HCT116 (cell line): ENCODE data around the gene SKA2. TPM values are rescaled to one million over a fixed set of nuclear protein-coding genes. Genes with fewer than 3 reads are reported as not detected.

Experiments used
- ATAC-seq: fragments of 200-7000 bp; cut with Tn5 transposase; 2 replicates; pipeline ENCODE4 v1.9.1; 2020; ENCODE audit warnings: mild to moderate bottlenecking, moderate library complexity
- BruUV-seq: library from RNA; stranded (reverse); fragments of 400-500 nt; replicated peaks from 2 replicates; lab custom pipeline; 2021; lab: Mats Ljungman, UMichigan
- CTCF ChIA-PET: fragments of 300-600 bp; sonication (Branson Sonifier 250); formaldehyde crosslinking; loops from one replicate; lab custom pipeline; 2021; ENCODE audit warnings: antibody characterized with exemption; lab: Charles Lee
- POLR2A ChIA-PET: fragments of 300-600, 350-600 bp; sonication (Branson Sonifier 250); formaldehyde crosslinking; loops from one replicate; lab custom pipeline; 2021; ENCODE audit warnings: antibody characterized with exemption; lab: Charles Lee
- RAD21 ChIA-PET, 2 experiments: fragments of 300-600 bp; sonication (Branson Sonifier 250); formaldehyde crosslinking; loops; one replicate each; lab custom pipeline; 2023; ENCODE audit warnings: low total read pairs in 2 of 2; ENCODE audit not compliant: uncharacterized antibody in 2 of 2, unreplicated experiment in 2 of 2, low non-redundant PET in 1 of 2; lab: Charles Lee
- DNase-seq: peaks from one replicate; pipeline ENCODE4 v3.0.0-alpha.2; 2010; ENCODE audit warnings: low read depth, low spot score
- H2AFZ ChIP-seq: fragments of 200-600 bp; shearing (Covaris generic), sonication (generic); 2 replicates; pipeline ENCODE4 v1.6.1; 2017; ENCODE audit warnings: low read depth, mixed run types, mixed read lengths, antibody characterized with exemption, low read length; ENCODE audit not compliant: poor library complexity, severe bottlenecking
- H3K27ac ChIP-seq: 2 replicates; pipeline ENCODE4 v1.5.1; 2012; ENCODE audit warnings: low read depth, low read length
- H3K27me3 ChIP-seq: fragments of 200-600 bp; sonication (generic); 2 replicates; pipeline ENCODE4 v1.6.1; 2016; ENCODE audit warnings: mixed run types, low read length, mixed read lengths; ENCODE audit not compliant: insufficient read depth
- H3K36me3 ChIP-seq, 2 experiments: fragments of 200-500 bp in 1 of 2; fragments of 200-600 bp in 1 of 2; sonication (Bioruptor generic) in 1 of 2; sonication (generic) in 1 of 2; 2 replicates each; pipeline versions ENCODE4 v1.5.1 to v1.6.1; 2014 to 2016; ENCODE audit warnings: low read length in 2 of 2, inconsistent platforms in 1 of 2, mixed read lengths in 1 of 2, mixed run types in 1 of 2; ENCODE audit not compliant: insufficient read depth in 2 of 2, control insufficient read depth in 1 of 2
- H3K4me1 ChIP-seq, 2 experiments: fragments of 200-600 bp in 1 of 2; sonication (generic) in 1 of 2; 2 replicates each; pipeline versions ENCODE4 v1.5.1 to v1.6.1; 2012 to 2017; ENCODE audit warnings: low read length in 2 of 2, inconsistent platforms in 1 of 2, mild to moderate bottlenecking in 1 of 2, mixed read lengths in 1 of 2, mixed run types in 1 of 2, moderate library complexity in 1 of 2; ENCODE audit not compliant: insufficient read depth in 2 of 2, control insufficient read depth in 1 of 2
- H3K4me2 ChIP-seq: fragments of 200-600 bp; sonication (generic); 2 replicates; pipeline ENCODE4 v1.6.1; 2017; ENCODE audit warnings: mixed run types, low read length, mixed read lengths
- H3K4me3 ChIP-seq, 2 experiments: fragments of 200-600 bp in 1 of 2; sonication (generic) in 1 of 2; replicated peaks in 1 of 2; 2 replicates each; pipeline ENCODE4 v1.5.1; 2011 to 2016; ENCODE audit warnings: low read length in 2 of 2, control low read depth in 1 of 2, low read depth in 1 of 2, mild to moderate bottlenecking in 1 of 2, mixed read lengths in 1 of 2, mixed run types in 1 of 2
- H3K79me2 ChIP-seq: fragments of 200-600 bp; sonication (generic); 2 replicates; pipeline ENCODE4 v1.6.1; 2017; ENCODE audit warnings: mild to moderate bottlenecking, mixed run types, low read length, moderate library complexity, mixed read lengths; ENCODE audit not compliant: insufficient read depth
- H3K9ac ChIP-seq: fragments of 200-600 bp; sonication (generic); 2 replicates; pipeline ENCODE4 v1.6.1; 2016; ENCODE audit warnings: low read length, mixed read lengths
- H3K9me2 ChIP-seq: fragments of 200-600 bp; sonication (generic), shearing (Covaris generic); 2 replicates; pipeline ENCODE4 v1.6.1; 2017; ENCODE audit warnings: mixed run types, mild to moderate bottlenecking, moderate library complexity; ENCODE audit not compliant: insufficient read depth
- H3K9me3 ChIP-seq, 2 experiments: fragments of 200-500 bp in 1 of 2; fragments of 200-600 bp in 1 of 2; sonication (Bioruptor generic) in 1 of 2; sonication (generic) in 1 of 2; 2 replicates each; pipeline ENCODE4 v1.6.1; 2014 to 2017; ENCODE audit warnings: low read length in 2 of 2, mixed read lengths in 2 of 2, inconsistent platforms in 1 of 2, low read depth in 1 of 2, mild to moderate bottlenecking in 1 of 2, mixed run types in 1 of 2, moderate library complexity in 1 of 2; ENCODE audit not compliant: control insufficient read depth in 1 of 2, insufficient read depth in 1 of 2
- H4K20me1 ChIP-seq: fragments of 200-600 bp; sonication (generic), shearing (Covaris generic); 2 replicates; pipeline ENCODE4 v1.6.1; 2017; ENCODE audit warnings: mixed run types, mild to moderate bottlenecking, moderate library complexity; ENCODE audit not compliant: insufficient read depth
- ATF3 ChIP-seq: IDR thresholded peaks from 2 replicates; pipeline ENCODE4 v1.6.1; 2012
- CTCF ChIP-seq, 3 experiments: fragments of 200-600 bp in 1 of 3; sonication (generic) in 1 of 3; IDR thresholded peaks in 2 of 3; conservative IDR thresholded peaks in 1 of 3; 2 replicates each; pipeline ENCODE4 v1.5.1; 2012 to 2017; ENCODE audit warnings: low read depth in 2 of 3, low read length in 2 of 3, antibody characterized with exemption in 1 of 3, borderline replicate concordance in 1 of 3, control low read depth in 1 of 3, mild to moderate bottlenecking in 1 of 3, mixed read lengths in 1 of 3, mixed run types in 1 of 3, moderate library complexity in 1 of 3; ENCODE audit not compliant: insufficient read depth in 1 of 3
- EGR1 ChIP-seq: IDR thresholded peaks from 2 replicates; pipeline ENCODE4 v1.6.1; 2012; ENCODE audit warnings: low read depth
- ELF1 ChIP-seq: IDR thresholded peaks from 2 replicates; pipeline ENCODE4 v1.6.1; 2012; ENCODE audit warnings: low read depth, borderline replicate concordance
- EZH2 ChIP-seq: fragments of 200-600 bp; sonication (generic); IDR thresholded peaks from 2 replicates; pipeline ENCODE4 v1.6.1; 2017; ENCODE audit warnings: antibody characterized with exemption, mixed run types
- EZH2phosphoT487 ChIP-seq: fragments of 200-600 bp; IDR thresholded peaks from 2 replicates; pipeline ENCODE4 v1.6.1; 2018; ENCODE audit warnings: antibody characterized with exemption, borderline replicate concordance
- JUND ChIP-seq: IDR thresholded peaks from 2 replicates; pipeline ENCODE4 v1.6.1; 2012
- MAX ChIP-seq: IDR thresholded peaks from 2 replicates; pipeline ENCODE4 v1.6.1; 2012
- RAD21 ChIP-seq: IDR thresholded peaks from 2 replicates; pipeline ENCODE4 v1.6.1; 2012; ENCODE audit warnings: low read depth, mild to moderate bottlenecking
- REST ChIP-seq: IDR thresholded peaks from 2 replicates; pipeline ENCODE4 v1.6.1; 2012; ENCODE audit warnings: low read depth
- SIN3A ChIP-seq: IDR thresholded peaks from 2 replicates; pipeline ENCODE4 v1.6.1; 2012; ENCODE audit warnings: low read depth
- SP1 ChIP-seq: IDR thresholded peaks from 2 replicates; pipeline ENCODE4 v1.6.1; 2012; ENCODE audit warnings: low read depth
- SRF ChIP-seq: IDR thresholded peaks from 2 replicates; pipeline ENCODE4 v1.6.1; 2012; ENCODE audit warnings: low read depth
- YY1 ChIP-seq: IDR thresholded peaks from 2 replicates; pipeline ENCODE4 v1.6.1; 2011; ENCODE audit warnings: low read length, low read depth, moderate library complexity, mild to moderate bottlenecking; ENCODE audit not compliant: insufficient replicate concordance; ENCODE audit errors: extremely low read depth
- ZNF274 ChIP-seq: fragments of 200-500 bp; sonication (Bioruptor generic); IDR thresholded peaks from 2 replicates; pipeline ENCODE4 v1.6.1; 2014; ENCODE audit warnings: mild to moderate bottlenecking, low read depth, low read length, inconsistent platforms
- intact Hi-C: fragments of 100-400 bp; cut with micrococcal nuclease; formaldehyde crosslinking; loops from 2 replicates; pipeline ENCODE4 v1.10.0; 2022
- total RNA-seq: library from RNA; stranded (reverse); gene quantifications from one replicate; pipeline ENCODE4 v1.2.1, GENCODE V29; 2021; ENCODE audit not compliant: unreplicated experiment

SKA2 gene
- total RNA-seq, 1 experiment from 2014 or later, result 72.8 TPM

GRCh38 chr17:59145571-59146096 is 9.4 kb downstream of the SKA2 start:
- peaks cover 0 to 7% of the 10 kb centered on the region in 2 experiments; a peak in 2 of 4 replicates for H3K4me1 ChIP-seq
- H3K4me3 ChIP-seq, result no peak overlapping the region
- H3K9me2 ChIP-seq, result no peaks in the 10 kb centered on the region
- ChIA-PET RAD21 (no interaction called here), POLR2A (interaction anchor here (0.6 to 2.0 kb wide), 3 partner anchors 9 to 11 kb away, joined by 3 to 6 read pairs (median 4); partner anchors contain the start of gene PRR11), CTCF (no interaction called here)
- H3K9me3 ChIP-seq, result no peaks in the 10 kb centered on the region
- no peak for ATAC-seq
- no peaks in the 10 kb centered on the region for H3K27me3 ChIP-seq
- H3K9ac ChIP-seq, result no peak overlapping the region
- H3K36me3 ChIP-seq, result no peaks in the 10 kb centered on the region; a peak in 1 of 4 replicates
- H3K4me2 ChIP-seq, result no peak overlapping the region
- H3K27ac ChIP-seq, result no peak overlapping the region
- H2AFZ ChIP-seq, result no peak overlapping the region
- DNase-seq, result no peak
- TF ChIP-seq SRF (no peak), EGR1 (no peak), MAX (no peak), EZH2 (no peak), SP1 (no peak), EZH2phosphoT487 (no peak), ZNF274 (no peak), ATF3 (no peak), REST (no peak), JUND (no peak), SIN3A (no peak), RAD21 (no peak), YY1 (no peak), ELF1 (no peak), CTCF (IDR thresholded peaks at IDR 0.05 in 2 of 3, conservative IDR thresholded peaks at IDR 0.05 in 1 of 3; ENCODE audit: borderline replicate concordance in 1 of 3, insufficient read depth in 1 of 3, low read depth in 2 of 3, low read length in 2 of 3) (no peak)
- H4K20me1 ChIP-seq, result 0 out of 2 replicates have a peak, but pooled peaks cover 3% of the 10 kb centered on the region
- peaks cover 96% of the 10 kb centered on the region for H3K79me2 ChIP-seq
- no TSS peak for BruUV-seq
- intact Hi-C loops, result no loop called here
